Ishikawa (cell line): ENCODE results near the gene KIRREL3.

Source experiments
- CEBPB ChIP-seq: IDR thresholded peaks from 2 replicates; pipeline ENCODE4 v1.6.1; 2012
- CREB1 ChIP-seq: IDR thresholded peaks from 2 replicates; pipeline ENCODE4 v1.6.1; 2012; ENCODE audit warnings: low read depth
- EGR1 ChIP-seq: IDR thresholded peaks from 2 replicates; pipeline ENCODE4 v1.6.1; 2012
- EP300 ChIP-seq: IDR thresholded peaks from 2 replicates; pipeline ENCODE4 v1.6.1; 2012; ENCODE audit warnings: borderline replicate concordance
- FOXM1 ChIP-seq: IDR thresholded peaks from 2 replicates; pipeline ENCODE4 v1.6.1; 2012; ENCODE audit warnings: low read depth, borderline replicate concordance
- MAX ChIP-seq: IDR thresholded peaks from 2 replicates; pipeline ENCODE4 v1.6.1; 2012
- RAD21 ChIP-seq: IDR thresholded peaks from 2 replicates; pipeline ENCODE4 v1.6.1; 2012; ENCODE audit warnings: low read depth
- REST ChIP-seq: IDR thresholded peaks from 2 replicates; pipeline ENCODE4 v1.6.1; 2012; ENCODE audit warnings: low read depth, mild to moderate bottlenecking
- TAF1 ChIP-seq: IDR thresholded peaks from 2 replicates; pipeline ENCODE4 v1.6.1; 2012; ENCODE audit warnings: low read depth, mild to moderate bottlenecking
- TEAD4 ChIP-seq: IDR thresholded peaks from 2 replicates; pipeline ENCODE4 v1.6.1; 2012
- USF1 ChIP-seq: IDR thresholded peaks from 2 replicates; pipeline ENCODE4 v1.6.1; 2012
- YY1 ChIP-seq: IDR thresholded peaks from 2 replicates; pipeline ENCODE4 v1.6.1; 2012; ENCODE audit warnings: low read depth

- TF ChIP-seq YY1: no peak
- no peak for TF ChIP-seq USF1
- TF ChIP-seq EP300: no peak
- no peak for TF ChIP-seq RAD21
- no peak for TF ChIP-seq TAF1
- no peak for TF ChIP-seq REST
- no peak for TF ChIP-seq CREB1
- no peak for TF ChIP-seq CEBPB
- no peak for TF ChIP-seq MAX
- TF ChIP-seq TEAD4: no peak
- no peak for TF ChIP-seq EGR1
- TF ChIP-seq FOXM1: no peak
Observed at GRCh38 chr11:126414615-126415014, 586.0 kb downstream of the KIRREL3 start.
